SIG-M5 treated with dmso at 0.1 percent for 504 hours (cell line): ENCODE data around the gene INPP4B.

Source experiments
- DNase-seq: peaks from one replicate; lab custom pipeline; 2025; ENCODE audit not compliant: unreplicated experiment; lab: John Stamatoyannopoulos, UW

The INPP4B gene

GRCh38 chr4:142583708-142584107 is 262.4 kb downstream of the INPP4B start:
- no peak for DNase-seq

GRCh38 chr4:142582340-142582739 is 263.8 kb downstream of the INPP4B start:
- no peak for DNase-seq

GRCh38 chr4:142581881-142582280 is 264.2 kb downstream of the INPP4B start:
- no peak for DNase-seq

- DNase-seq = no peak
Measured at GRCh38 chr4:142579443-142579842, 266.7 kb downstream of the INPP4B start.

GRCh38 chr4:142574306-142574705 is 271.8 kb downstream of the INPP4B start:
- no peak for DNase-seq

- DNase-seq = no peak
Measured at GRCh38 chr4:142572071-142572470, 274.0 kb downstream of the INPP4B start.

GRCh38 chr4:142567620-142568451 is 278.3 kb downstream of the INPP4B start:
- no peak for DNase-seq

GRCh38 chr4:142567199-142567598 is 278.9 kb downstream of the INPP4B start:
- DNase-seq = no peak

- no peak for DNase-seq
Measured at GRCh38 chr4:142566777-142567176, 279.3 kb downstream of the INPP4B start.

GRCh38 chr4:142566243-142566642 is 279.9 kb downstream of the INPP4B start:
- DNase-seq = no peak

- no peak for DNase-seq
Measured at GRCh38 chr4:142565771-142566170, 280.3 kb downstream of the INPP4B start.

- no peak for DNase-seq
Measured at GRCh38 chr4:142563682-142564291, 282.3 kb downstream of the INPP4B start.

GRCh38 chr4:142559986-142560385 is 286.1 kb downstream of the INPP4B start:
- DNase-seq = no peak

GRCh38 chr4:142558851-142559250 is 287.2 kb downstream of the INPP4B start:
- no peak for DNase-seq

GRCh38 chr4:142557239-142557801 is 288.8 kb downstream of the INPP4B start:
- no peak for DNase-seq

GRCh38 chr4:142556570-142557238 is 289.4 kb downstream of the INPP4B start:
- no peak for DNase-seq

GRCh38 chr4:142556048-142556447 is 290.1 kb downstream of the INPP4B start:
- DNase-seq = no peak

GRCh38 chr4:142554412-142554811 is 291.7 kb downstream of the INPP4B start:
- DNase-seq = no peak

GRCh38 chr4:142551517-142552305 is 294.4 kb downstream of the INPP4B start:
- no peak for DNase-seq

- DNase-seq = no peak
Measured at GRCh38 chr4:142550965-142551364, 295.1 kb downstream of the INPP4B start.
